A549 (cell line): ENCODE results near the gene LYPD3. TPM values are rescaled to one million over a fixed set of nuclear protein-coding genes. Genes with fewer than 3 reads are reported as not detected.

ENCODE experiments used
- BHLHE40 ChIP-seq: IDR thresholded peaks from 2 replicates; pipeline ENCODE4 v1.6.1; 2012; ENCODE audit warnings: low read depth, low read length, inconsistent platforms
- CBX2 ChIP-seq: fragments of 200-600 bp; sonication (generic); IDR thresholded peaks from 2 replicates; pipeline ENCODE4 v1.6.1; 2016; ENCODE audit warnings: low read depth, mild to moderate bottlenecking, borderline replicate concordance
- CBX8 ChIP-seq: fragments of 200-600 bp; sonication (generic); IDR thresholded peaks from 2 replicates; pipeline ENCODE4 v1.6.1; 2016
- CEBPB ChIP-seq, 2 experiments: fragments of >200 bp in 1 of 2; sonication (Bioruptor Twin) in 1 of 2; formaldehyde crosslinking in 1 of 2; IDR thresholded peaks; 2 replicates each; pipeline ENCODE4 v1.6.1; 2012 to 2016
- CHD2 ChIP-seq: fragments of 150-350 bp; IDR thresholded peaks from 2 replicates; pipeline ENCODE4 v1.6.1; 2014; ENCODE audit warnings: low read length; ENCODE audit not compliant: partially characterized antibody
- E2F6 ChIP-seq: IDR thresholded peaks from 2 replicates; pipeline ENCODE4 v1.6.1; 2012; ENCODE audit warnings: low read depth, borderline replicate concordance
- EHMT2 ChIP-seq: fragments of 200-600 bp; sonication (generic); IDR thresholded peaks from 2 replicates; pipeline ENCODE4 v1.6.1; 2016; ENCODE audit warnings: antibody characterized with exemption, low read depth, mild to moderate bottlenecking, moderate library complexity
- ELK1 ChIP-seq: fragments of 150-350 bp; IDR thresholded peaks from 2 replicates; pipeline ENCODE4 v1.6.1; 2014; ENCODE audit warnings: low read depth, mild to moderate bottlenecking, low read length
- ESRRA ChIP-seq: fragments of 150-350 bp; IDR thresholded peaks from 2 replicates; pipeline ENCODE4 v1.6.1; 2014; ENCODE audit warnings: mild to moderate bottlenecking, low read length, borderline replicate concordance
- FOSB ChIP-seq: fragments of 250-450 bp; sonication (Bioruptor Pico); IDR thresholded peaks from 2 replicates; pipeline ENCODE4 v1.5.0; 2020; ENCODE audit warnings: mild to moderate bottlenecking, moderate library complexity
- FOXS1 ChIP-seq: fragments of 250-450 bp; sonication (Bioruptor Pico); IDR thresholded peaks from 2 replicates; pipeline ENCODE4 v1.5.0; 2020; ENCODE audit warnings: mild to moderate bottlenecking, moderate library complexity
- GATA3 ChIP-seq: IDR thresholded peaks from 2 replicates; pipeline ENCODE4 v1.6.1; 2012; ENCODE audit warnings: borderline replicate concordance
- HDAC2 ChIP-seq: fragments of 200-600 bp; sonication (generic); IDR thresholded peaks from 2 replicates; pipeline ENCODE4 v1.6.1; 2016
- HEYL ChIP-seq: fragments of 250-450 bp; sonication (Bioruptor Pico); IDR thresholded peaks from 2 replicates; pipeline ENCODE4 v1.8.0; 2021; ENCODE audit warnings: mild to moderate bottlenecking, moderate library complexity
- HOXA7 ChIP-seq: fragments of 250-450 bp; sonication (Bioruptor Pico); IDR thresholded peaks from 2 replicates; pipeline ENCODE4 v1.5.0; 2020; ENCODE audit warnings: mild to moderate bottlenecking, moderate library complexity
- HOXB13 ChIP-seq: fragments of 250-450 bp; sonication (Bioruptor Pico); IDR thresholded peaks from 2 replicates; pipeline ENCODE4 v1.5.0; 2020; ENCODE audit warnings: low read depth, mild to moderate bottlenecking, moderate library complexity
- HOXB5 ChIP-seq: fragments of 250-450 bp; sonication (Bioruptor Pico); IDR thresholded peaks from 2 replicates; pipeline ENCODE4 v1.5.0; 2020; ENCODE audit warnings: mild to moderate bottlenecking, moderate library complexity
- JUN ChIP-seq, 2 experiments: fragments of >200 bp; sonication (Bioruptor Twin); formaldehyde crosslinking; IDR thresholded peaks; 2 replicates in 1 of 2; 3 replicates in 1 of 2; pipeline ENCODE4 v1.6.1; 2016 to 2017
- KDM1A ChIP-seq: fragments of 200-600 bp; sonication (generic); IDR thresholded peaks from 2 replicates; pipeline ENCODE4 v1.6.1; 2016; ENCODE audit warnings: low read depth, mild to moderate bottlenecking
- KDM5A ChIP-seq: fragments of 200-600 bp; sonication (generic); IDR thresholded peaks from 2 replicates; pipeline ENCODE4 v1.6.1; 2016; ENCODE audit warnings: antibody characterized with exemption, mild to moderate bottlenecking
- MAX ChIP-seq: IDR thresholded peaks from 2 replicates; pipeline ENCODE4 v1.6.1; 2012
- MYC ChIP-seq: IDR thresholded peaks from 2 replicates; pipeline ENCODE4 v1.6.1; 2012; ENCODE audit warnings: mild to moderate bottlenecking, inconsistent platforms, low read length, improper control_type of control experiment, borderline replicate concordance
- NR3C1 ChIP-seq: fragments of >200 bp; sonication (Bioruptor Twin); formaldehyde crosslinking; IDR thresholded peaks from 3 replicates; pipeline ENCODE4 v1.6.1; 2017
- PBX3 ChIP-seq: IDR thresholded peaks from 2 replicates; pipeline ENCODE4 v1.6.1; 2012
- PHF8 ChIP-seq: fragments of 200-600 bp; sonication (generic); IDR thresholded peaks from 2 replicates; pipeline ENCODE4 v1.6.1; 2016; ENCODE audit warnings: low read depth, mild to moderate bottlenecking, antibody characterized with exemption, moderate library complexity, borderline replicate concordance
- POLR2A ChIP-seq: IDR thresholded peaks from 2 replicates; pipeline ENCODE4 v1.6.1; 2012; ENCODE audit warnings: mild to moderate bottlenecking, low read length
- POLR2AphosphoS2 ChIP-seq: conservative IDR thresholded peaks from 2 replicates; pipeline ENCODE4 v1.6.1; 2012; ENCODE audit warnings: low read length, improper control_type of control experiment, inconsistent platforms
- RAD21 ChIP-seq, 2 experiments: fragments of >200 bp in 1 of 2; sonication (Bioruptor Twin) in 1 of 2; formaldehyde crosslinking in 1 of 2; IDR thresholded peaks in 1 of 2; conservative IDR thresholded peaks in 1 of 2; 2 replicates in 1 of 2; 3 replicates in 1 of 2; pipeline ENCODE4 v1.6.1; 2012 to 2018; ENCODE audit warnings: inconsistent platforms in 1 of 2
- RARB ChIP-seq: fragments of 250-450 bp; sonication (Bioruptor Pico); IDR thresholded peaks from 2 replicates; pipeline ENCODE4 v1.8.0; 2021; ENCODE audit warnings: mild to moderate bottlenecking, moderate library complexity
- REST ChIP-seq: fragments of 200-600 bp; sonication (generic); IDR thresholded peaks from 2 replicates; pipeline ENCODE4 v1.6.1; 2016; ENCODE audit warnings: antibody characterized with exemption, mild to moderate bottlenecking, moderate library complexity
- RFX5 ChIP-seq: fragments of 450-650 bp; IDR thresholded peaks from 2 replicates; pipeline ENCODE4 v1.7.1; 2014; ENCODE audit warnings: antibody characterized with exemption, mild to moderate bottlenecking, moderate library complexity
- SMC3 ChIP-seq: fragments of >200 bp; sonication (Bioruptor Twin); formaldehyde crosslinking; IDR thresholded peaks from 3 replicates; pipeline ENCODE4 v1.6.1; 2018; ENCODE audit warnings: inconsistent platforms
- SREBF2 ChIP-seq: fragments of 450-650 bp; IDR thresholded peaks from 2 replicates; pipeline ENCODE4 v1.6.1; 2014; ENCODE audit warnings: mild to moderate bottlenecking, moderate library complexity
- TFCP2L1 ChIP-seq: fragments of 250-450 bp; sonication (Bioruptor Pico); IDR thresholded peaks from 2 replicates; pipeline ENCODE4 v1.5.0; 2021; ENCODE audit warnings: mild to moderate bottlenecking
- TP53 ChIP-seq: fragments of 250-450 bp; sonication (Bioruptor Pico); IDR thresholded peaks from 2 replicates; pipeline ENCODE4 v1.5.0; 2021; ENCODE audit warnings: mild to moderate bottlenecking, moderate library complexity
- USF2 ChIP-seq: fragments of 450-650 bp; IDR thresholded peaks from 2 replicates; pipeline ENCODE4 v1.6.1; 2014; ENCODE audit warnings: antibody characterized with exemption
- ZC3H11A ChIP-seq: fragments of 450-650 bp; IDR thresholded peaks from 2 replicates; pipeline ENCODE4 v1.6.1; 2014; ENCODE audit warnings: antibody characterized with exemption, mild to moderate bottlenecking
- ZFP36 ChIP-seq: fragments of 450-650 bp; IDR thresholded peaks from 2 replicates; pipeline ENCODE4 v1.6.1; 2014; ENCODE audit warnings: borderline replicate concordance; ENCODE audit not compliant: partially characterized antibody
- ZSCAN20 ChIP-seq: fragments of 250-450 bp; sonication (Bioruptor Pico); IDR thresholded peaks from 2 replicates; pipeline ENCODE4 v1.8.0; 2022; ENCODE audit warnings: mild to moderate bottlenecking, moderate library complexity
- polyA plus RNA-seq, 4 experiments: library from polyadenylated mRNA; depleted of rRNA in 3 of 4; stranded (reverse); fragments of >200 nt; fragmentation: RNase III in 1 of 4; extraction: RNeasy Plus Mini Kit Qiagen cat#74134 plus additional on column Dnase treatment in 1 of 4; gene quantifications; 2 replicates in 3 of 4; 3 replicates in 1 of 4; pipeline ENCODE4 v1.2.3, GENCODE V29; 2011 to 2017

The LYPD3 gene
- polyA plus RNA-seq, 2 of the 4 experiments (the other 2 are of a cell fraction) = 0.27 to 0.43 TPM

- TF ChIP-seq REST = no peak
- TF ChIP-seq POLR2A = peak; percentile 72
- TF ChIP-seq TFCP2L1 (CRISPR knock-in tag) = no peak
- TF ChIP-seq CHD2 = no peak
- TF ChIP-seq ZSCAN20 (CRISPR knock-in tag) = no peak
- TF ChIP-seq CBX8 = no peak
- TF ChIP-seq PHF8 = peak; percentile 37; the same call in 1 of the 2 replicates
- TF ChIP-seq NR3C1 = no peak
- TF ChIP-seq TP53 (CRISPR knock-in tag) = no peak
- no peak for TF ChIP-seq SREBF2
- TF ChIP-seq HOXB5 (CRISPR knock-in tag) = no peak
- no peak for TF ChIP-seq USF2
- TF ChIP-seq HEYL (CRISPR knock-in tag) = no peak
- TF ChIP-seq HDAC2 = no peak
- no peak for TF ChIP-seq ELK1
- TF ChIP-seq MYC = no peak
- TF ChIP-seq ZC3H11A = no peak
- TF ChIP-seq RARB (CRISPR knock-in tag) = no peak
- peak; percentile 96 for TF ChIP-seq MAX
- TF ChIP-seq GATA3 = peak; percentile 5; the same call in 1 of the 2 replicates
- TF ChIP-seq KDM5A = no peak
- no peak for TF ChIP-seq BHLHE40
- TF ChIP-seq CEBPB (IDR thresholded peaks at IDR 0.05) = no peak
- TF ChIP-seq PBX3 = no peak
- peak; percentile 85 for TF ChIP-seq HOXB13
- no peak for TF ChIP-seq RAD21 (conservative IDR thresholded peaks at IDR 0.05 in 1 of 2, IDR thresholded peaks at IDR 0.05 in 1 of 2)
- no peak for TF ChIP-seq ZFP36
- no peak for TF ChIP-seq FOSB (CRISPR knock-in tag)
- no peak for TF ChIP-seq CBX2
- peak in 1 of 2 experiments; percentile 37; a peak in 1 of 5 replicates for TF ChIP-seq JUN (IDR thresholded peaks at IDR 0.05)
- no peak for TF ChIP-seq SMC3
- no peak for TF ChIP-seq POLR2AphosphoS2
- peak; percentile 95 for TF ChIP-seq E2F6
- no peak for TF ChIP-seq EHMT2
- no peak for TF ChIP-seq RFX5
- TF ChIP-seq HOXA7 (CRISPR knock-in tag) = no peak
- TF ChIP-seq ESRRA = no peak
- no peak for TF ChIP-seq FOXS1 (CRISPR knock-in tag)
- TF ChIP-seq KDM1A = no peak
These were observed 9.7 kb upstream of the LYPD3 start (continued) for GRCh38 chr19:43474986-43475705.
